MCF 10A (cell line): ENCODE data around the gene AAGAB. TPM values are rescaled to one million over a fixed set of nuclear protein-coding genes. Genes with fewer than 3 reads are reported as not detected.

ENCODE experiments used
- BruUV-seq: library from RNA; stranded (reverse); fragments of 400-500 nt; replicated peaks from 2 replicates; lab custom pipeline; 2021; lab: Mats Ljungman, UMichigan
- CTCF ChIA-PET: fragments of 300-600 bp; sonication (Branson Sonifier 250); formaldehyde crosslinking; extraction: SDS; loops from one replicate; lab custom pipeline; 2021; ENCODE audit warnings: antibody characterized with exemption, inconsistent platforms; lab: Yijun Ruan, JAX
- POLR2A ChIA-PET: fragments of 300-600, 350-650 bp; sonication (Branson Sonifier 250); formaldehyde crosslinking; extraction: SDS; loops from one replicate; lab custom pipeline; 2020; ENCODE audit warnings: antibody characterized with exemption, inconsistent platforms; lab: Yijun Ruan, JAX
- DNase-seq: peaks from one replicate; pipeline ENCODE4 v3.0.0-alpha.2; 2018; ENCODE audit not compliant: unreplicated experiment
- H3K27ac Mint-ChIP-seq: one replicate; pipeline ENCODE4 v1.8.0; 2022; ENCODE audit warnings: mild to moderate bottlenecking, low read depth, mixed read lengths; ENCODE audit not compliant: unreplicated experiment
- H3K27me3 Mint-ChIP-seq: one replicate; pipeline ENCODE4 v1.8.0; 2022; ENCODE audit warnings: mixed read lengths; ENCODE audit not compliant: insufficient read depth, unreplicated experiment
- H3K36me3 Mint-ChIP-seq: one replicate; pipeline ENCODE4 v1.8.0; 2022; ENCODE audit warnings: mild to moderate bottlenecking, moderate library complexity, mixed read lengths; ENCODE audit not compliant: insufficient read depth, unreplicated experiment
- H3K4me1 Mint-ChIP-seq: one replicate; pipeline ENCODE4 v1.8.0; 2022; ENCODE audit warnings: mixed read lengths; ENCODE audit not compliant: insufficient read depth, unreplicated experiment
- H3K4me3 Mint-ChIP-seq: one replicate; pipeline ENCODE4 v1.8.0; 2022; ENCODE audit warnings: mild to moderate bottlenecking, moderate library complexity, mixed read lengths; ENCODE audit not compliant: unreplicated experiment
- H3K9me3 Mint-ChIP-seq: one replicate; pipeline ENCODE4 v1.8.0; 2022; ENCODE audit warnings: mixed read lengths; ENCODE audit not compliant: unreplicated experiment
- intact Hi-C: fragments of 100-400 bp; cut with micrococcal nuclease; formaldehyde crosslinking; loops from 2 replicates; pipeline ENCODE4 v1.14.1; 2022
- total RNA-seq: library from RNA; stranded (reverse); gene quantifications from 2 replicates; pipeline ENCODE4 v1.2.3, GENCODE V29; 2022
- TF ChIP-seq, protein P1 (sequence below): fragments of 200-600 bp; IDR thresholded peaks from one replicate; pipeline ENCODE4 v1.8.0; 2022; ENCODE audit warnings: antibody characterized with exemption, mild to moderate bottlenecking; ENCODE audit not compliant: unreplicated experiment

AAGAB gene
- total RNA-seq, 1 experiment from 2014 or later = 52.7 TPM

DNA sequence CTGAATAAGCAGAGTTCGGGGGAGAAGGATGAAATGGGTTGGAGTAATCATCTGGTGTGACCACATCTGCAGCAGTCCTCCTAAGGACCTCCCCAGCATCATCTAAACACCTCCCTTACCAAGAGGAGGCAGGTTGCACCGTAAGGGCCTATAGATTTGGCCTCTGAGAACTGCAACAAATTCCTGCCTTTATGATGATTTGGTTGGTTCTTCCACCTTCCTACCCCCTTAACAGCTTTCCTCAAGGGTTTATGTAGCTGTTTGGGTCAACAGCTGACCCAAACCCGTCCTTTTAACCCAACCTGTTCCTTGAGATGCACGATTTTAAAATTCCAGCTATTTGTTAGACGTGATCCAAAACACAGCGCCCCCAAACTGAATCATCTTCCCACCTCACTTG lies 58.2 kb downstream of the AAGAB start:
- no TSS peak for BruUV-seq
- ChIA-PET CTCF (interaction anchor here (0.6 kb wide), 1 partner anchor 28 kb away, joined by 3 read pairs; no protein-coding TSS in a partner anchor), POLR2A (interaction anchor here (0.6 kb wide), 1 partner anchor 117 kb away, joined by 3 read pairs; no protein-coding TSS in a partner anchor)
- H3K4me1 Mint-ChIP-seq = no peaks in the 10 kb centered on the region
- TF ChIP-seq, protein P1, sequence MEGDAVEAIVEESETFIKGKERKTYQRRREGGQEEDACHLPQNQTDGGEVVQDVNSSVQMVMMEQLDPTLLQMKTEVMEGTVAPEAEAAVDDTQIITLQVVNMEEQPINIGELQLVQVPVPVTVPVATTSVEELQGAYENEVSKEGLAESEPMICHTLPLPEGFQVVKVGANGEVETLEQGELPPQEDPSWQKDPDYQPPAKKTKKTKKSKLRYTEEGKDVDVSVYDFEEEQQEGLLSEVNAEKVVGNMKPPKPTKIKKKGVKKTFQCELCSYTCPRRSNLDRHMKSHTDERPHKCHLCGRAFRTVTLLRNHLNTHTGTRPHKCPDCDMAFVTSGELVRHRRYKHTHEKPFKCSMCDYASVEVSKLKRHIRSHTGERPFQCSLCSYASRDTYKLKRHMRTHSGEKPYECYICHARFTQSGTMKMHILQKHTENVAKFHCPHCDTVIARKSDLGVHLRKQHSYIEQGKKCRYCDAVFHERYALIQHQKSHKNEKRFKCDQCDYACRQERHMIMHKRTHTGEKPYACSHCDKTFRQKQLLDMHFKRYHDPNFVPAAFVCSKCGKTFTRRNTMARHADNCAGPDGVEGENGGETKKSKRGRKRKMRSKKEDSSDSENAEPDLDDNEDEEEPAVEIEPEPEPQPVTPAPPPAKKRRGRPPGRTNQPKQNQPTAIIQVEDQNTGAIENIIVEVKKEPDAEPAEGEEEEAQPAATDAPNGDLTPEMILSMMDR = no peak
- DNase-seq = no peak
- H3K9me3 Mint-ChIP-seq = no peaks in the 10 kb centered on the region
- no peaks in the 10 kb centered on the region for H3K27me3 Mint-ChIP-seq
- H3K27ac Mint-ChIP-seq = no peak overlapping the region
- intact Hi-C loops = no loop called here
- peaks cover 58% of the 10 kb centered on the region for H3K36me3 Mint-ChIP-seq
- H3K4me3 Mint-ChIP-seq = no peak overlapping the region

- intact Hi-C loops = no loop called here
- ChIA-PET CTCF (no interaction called here), POLR2A (no interaction called here)
Observed at GRCh38 chr15:67195305-67195704, 59.2 kb downstream of the AAGAB start.

GRCh38 chr15:67194171-67195114 lies 60.0 kb downstream of the AAGAB start:
- Mint-ChIP-seq H3K4me1 (no peaks in the 10 kb centered on the region), H3K9me3 (no peaks in the 10 kb centered on the region), H3K27me3 (no peaks in the 10 kb centered on the region), H3K36me3 (peaks cover 57% of the 10 kb centered on the region), H3K4me3 (no peak overlapping the region), H3K27ac (no peak overlapping the region)
- POLR2A ChIA-PET = interaction anchor here (1.4 kb wide), 1 partner anchor 145 kb away, joined by 3 read pairs; no protein-coding TSS in a partner anchor
- intact Hi-C loops = loop anchor here (5.0 kb wide), 1 partner anchor 127 kb away; the partner anchor contains the start of gene SMAD3
- no TSS peak for BruUV-seq
- TF ChIP-seq, protein P1 = no peak
- DNase-seq = no peak
- CTCF ChIA-PET = no interaction called here

More at GRCh38 chr15:67195305-67195704, 59.2 kb downstream of the AAGAB start:
- BruUV-seq = no TSS peak
- Mint-ChIP-seq H3K36me3 (peaks cover 57% of the 10 kb centered on the region), H3K27ac (no peak overlapping the region), H3K4me1 (no peaks in the 10 kb centered on the region), H3K4me3 (no peak overlapping the region), H3K27me3 (no peaks in the 10 kb centered on the region), H3K9me3 (no peaks in the 10 kb centered on the region)
- no peak for DNase-seq
- TF ChIP-seq, protein P1 = no peak
